HG02943 (cell line): ENCODE data around the gene MCF2L2.

ENCODE experiments used
- ATAC-seq: cut with Tn5 transposase; IDR thresholded peaks from one replicate; pipeline ENCODE4 v1.9.1; 2021; ENCODE audit warnings: mild to moderate bottlenecking, low read depth, moderate library complexity; ENCODE audit not compliant: unreplicated experiment

The MCF2L2 gene

DNA sequence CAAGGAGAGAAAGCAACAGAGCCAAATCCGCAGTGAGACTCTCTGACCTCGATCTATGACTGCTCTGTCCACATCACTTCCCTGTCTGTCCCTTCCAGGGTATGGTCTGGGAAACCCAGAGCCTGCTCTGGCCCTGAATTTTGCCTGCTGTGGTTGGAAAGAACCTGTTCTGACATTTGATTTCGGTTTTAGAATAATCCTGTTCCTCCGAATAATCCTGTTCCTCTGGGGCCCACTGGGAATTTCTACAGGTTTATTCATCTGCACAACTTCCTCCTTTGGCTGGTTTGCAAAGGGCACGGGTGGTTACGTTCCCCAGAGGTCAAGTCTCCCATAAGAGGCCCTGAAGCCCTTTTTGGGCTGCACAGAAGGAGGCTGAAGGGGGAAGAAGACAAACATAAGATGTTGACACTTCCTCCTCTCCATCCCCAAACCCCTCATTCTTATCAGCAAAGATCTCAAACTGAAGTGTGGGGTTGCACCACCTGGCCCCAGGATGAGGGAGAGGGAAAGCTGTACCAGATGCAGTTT is 276.5 kb downstream of the MCF2L2 start:
- no peak for ATAC-seq

DNA sequence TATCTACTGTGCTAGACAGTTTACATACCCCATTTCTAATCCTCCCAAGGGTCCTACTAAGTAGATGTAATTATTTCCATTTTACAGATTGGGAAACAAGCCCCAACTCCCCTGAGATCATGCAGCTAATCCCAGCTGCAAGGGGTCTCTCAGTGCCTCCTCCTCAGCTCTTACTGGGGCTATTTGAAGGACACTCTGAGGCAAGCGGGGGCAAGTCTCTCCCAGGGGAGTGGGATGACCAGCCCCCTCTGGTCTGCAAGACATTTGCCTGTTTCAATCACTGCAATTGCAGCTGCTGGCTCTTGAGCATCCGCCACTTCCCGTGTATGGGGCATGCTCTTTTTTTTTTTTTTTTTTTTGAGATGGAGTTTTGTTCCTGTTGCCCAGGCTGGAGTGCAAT is 277.3 kb downstream of the MCF2L2 start:
- ATAC-seq, result no peak

DNA sequence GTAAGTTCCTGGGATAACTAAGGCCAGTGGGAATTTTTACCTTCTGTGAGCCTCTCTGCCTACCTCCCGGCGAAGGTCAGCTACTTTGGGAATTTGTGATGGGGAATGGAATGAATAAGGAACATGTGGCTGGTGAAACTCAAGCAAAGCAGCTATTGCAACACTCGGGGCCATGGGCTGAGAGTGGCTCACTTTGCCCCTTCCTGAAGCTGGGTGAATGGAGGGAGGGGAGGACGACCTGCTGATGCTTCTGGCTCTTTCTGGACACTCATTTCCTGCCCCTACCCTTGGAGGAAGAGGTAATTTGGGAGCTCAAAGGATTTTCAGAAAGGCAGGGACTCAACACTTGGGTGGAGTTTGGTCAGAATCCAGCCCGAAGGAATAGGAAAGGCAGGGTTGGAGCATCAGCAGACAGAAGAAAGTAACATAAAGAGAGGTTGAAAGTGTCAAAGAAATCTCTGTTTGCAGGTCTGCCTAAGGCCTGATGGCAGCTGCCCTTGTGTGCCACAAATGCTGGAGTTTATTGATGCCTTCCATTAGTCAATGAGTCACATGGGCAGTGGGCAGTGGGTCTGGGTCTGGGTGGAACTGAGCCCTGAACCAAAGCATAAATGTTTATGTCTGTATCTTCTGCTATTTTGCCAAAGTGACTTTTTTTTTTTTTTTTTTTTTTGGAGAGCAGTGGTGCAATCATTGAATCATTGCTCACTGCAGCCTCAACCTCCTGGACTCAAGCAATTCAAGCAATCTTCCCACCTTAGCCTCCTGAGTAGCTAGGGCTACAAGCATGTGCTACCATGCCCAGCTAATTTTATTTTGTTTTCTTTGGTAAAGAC is 278.3 kb downstream of the MCF2L2 start:
- no peak for ATAC-seq

DNA sequence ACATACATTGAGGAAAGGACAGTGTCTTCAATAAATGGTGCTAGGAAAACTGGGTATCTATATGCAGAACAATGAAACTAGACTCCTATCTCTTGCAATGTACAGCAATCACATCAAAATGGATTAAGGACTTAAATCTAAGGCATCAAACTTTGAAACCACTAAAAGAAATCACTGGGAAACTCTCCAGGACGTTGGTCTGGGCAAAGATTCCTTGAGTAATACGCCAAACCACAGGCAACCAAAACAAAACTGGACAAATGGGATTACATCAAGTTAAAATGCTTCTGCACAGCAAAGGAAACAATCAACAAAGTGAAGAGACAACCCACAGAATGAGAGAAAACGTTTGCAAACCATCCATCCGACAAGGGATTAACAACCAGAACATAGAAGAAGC is 280.4 kb downstream of the MCF2L2 start:
- no peak for ATAC-seq

DNA sequence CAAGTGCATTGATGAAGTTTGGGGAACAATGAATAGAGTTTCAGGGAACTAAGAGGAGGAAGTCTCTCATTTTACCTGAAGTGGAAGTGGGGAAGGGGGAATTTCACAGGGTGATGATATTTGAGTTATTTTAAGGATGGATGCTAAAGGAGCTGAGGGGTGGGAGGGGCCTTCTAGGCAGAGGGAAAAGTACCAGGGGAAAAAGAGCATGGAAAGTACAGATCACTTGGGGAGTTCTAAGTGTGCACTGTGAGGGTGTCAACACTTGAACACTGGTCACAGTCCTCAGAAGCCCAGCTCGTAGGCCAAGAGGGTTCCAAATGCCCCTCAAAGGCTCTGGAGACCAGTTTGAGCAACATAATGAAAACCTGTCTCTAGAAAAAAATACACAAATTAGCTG is 284.1 kb downstream of the MCF2L2 start:
- no peak for ATAC-seq

DNA sequence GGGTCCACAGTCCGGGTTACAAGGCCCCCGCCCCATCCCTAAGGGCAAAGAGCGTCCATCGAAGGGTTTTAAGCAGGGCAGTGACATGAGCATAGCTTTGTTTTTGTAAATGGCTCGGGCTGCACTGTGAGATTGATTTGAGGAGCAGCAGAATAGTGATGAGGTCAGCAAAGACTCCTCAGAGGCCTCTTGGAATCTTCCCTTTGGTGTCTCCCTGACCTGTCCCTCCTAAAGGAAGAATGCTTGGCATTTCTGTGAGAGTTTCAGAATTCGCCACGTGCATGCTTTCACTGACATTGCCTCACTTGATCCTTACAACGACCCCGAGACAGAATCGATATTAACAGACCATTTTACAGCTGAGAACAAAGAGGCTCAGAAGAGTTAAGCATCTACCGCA is 286.2 kb downstream of the MCF2L2 start:
- no peak for ATAC-seq

DNA sequence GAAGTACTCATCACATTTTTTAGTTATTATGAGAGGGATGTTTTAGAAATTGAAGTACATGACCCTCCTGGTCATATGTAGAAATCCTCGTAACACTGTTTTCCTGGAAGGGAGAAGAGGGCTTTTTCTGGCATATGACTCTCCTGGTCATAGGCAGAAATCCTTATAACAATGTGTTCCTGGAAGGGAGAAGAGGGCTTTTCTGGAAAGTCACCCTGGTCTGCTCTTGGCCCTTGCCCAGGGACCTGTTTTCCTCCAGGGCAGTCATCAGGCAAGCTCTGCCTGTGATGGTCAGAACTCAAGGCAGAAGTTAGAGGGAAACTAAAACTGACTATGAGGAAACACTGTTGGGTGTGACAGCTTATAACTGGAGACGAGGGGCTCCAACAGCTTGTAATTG is 293.6 kb downstream of the MCF2L2 start:
- no peak for ATAC-seq

DNA sequence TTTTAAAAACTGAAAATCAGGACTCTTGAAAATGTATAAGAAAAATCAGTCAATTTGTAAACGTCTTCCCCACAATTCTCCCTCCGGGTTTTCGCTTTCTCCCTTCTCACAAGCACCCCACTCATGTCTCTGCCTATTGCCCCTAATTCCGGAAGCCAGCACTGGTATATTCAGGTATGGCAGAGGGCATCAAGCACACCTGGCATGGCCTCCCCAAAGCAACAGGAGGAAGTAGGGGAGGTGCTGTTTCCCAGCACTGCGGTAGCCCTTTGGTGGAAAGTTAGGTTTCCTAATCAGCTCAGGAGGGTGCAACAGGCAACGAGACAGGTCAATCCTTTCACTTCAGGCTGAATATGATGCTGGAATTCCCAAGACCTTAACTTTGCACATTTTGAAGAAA is 296.0 kb downstream of the MCF2L2 start:
- ATAC-seq, result no peak

DNA sequence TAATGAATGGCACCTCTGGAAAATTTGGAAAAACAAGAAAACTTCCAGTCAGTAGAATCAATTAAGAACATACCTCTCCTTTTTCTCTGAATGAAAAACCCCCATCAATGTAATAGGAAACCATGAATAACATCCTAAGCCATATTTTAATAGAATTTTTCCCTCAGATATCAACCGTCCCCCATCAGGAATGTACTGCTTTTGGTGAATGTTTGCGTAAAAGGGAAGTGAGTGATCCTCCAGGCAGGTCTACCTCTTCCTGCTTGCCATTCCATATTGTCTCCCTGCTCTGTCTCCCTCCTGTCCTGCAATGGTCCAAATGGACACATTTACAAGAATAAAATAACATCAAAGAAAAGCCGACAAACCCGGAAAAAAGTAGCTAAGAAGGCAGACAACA is 296.7 kb downstream of the MCF2L2 start:
- ATAC-seq, result no peak

DNA sequence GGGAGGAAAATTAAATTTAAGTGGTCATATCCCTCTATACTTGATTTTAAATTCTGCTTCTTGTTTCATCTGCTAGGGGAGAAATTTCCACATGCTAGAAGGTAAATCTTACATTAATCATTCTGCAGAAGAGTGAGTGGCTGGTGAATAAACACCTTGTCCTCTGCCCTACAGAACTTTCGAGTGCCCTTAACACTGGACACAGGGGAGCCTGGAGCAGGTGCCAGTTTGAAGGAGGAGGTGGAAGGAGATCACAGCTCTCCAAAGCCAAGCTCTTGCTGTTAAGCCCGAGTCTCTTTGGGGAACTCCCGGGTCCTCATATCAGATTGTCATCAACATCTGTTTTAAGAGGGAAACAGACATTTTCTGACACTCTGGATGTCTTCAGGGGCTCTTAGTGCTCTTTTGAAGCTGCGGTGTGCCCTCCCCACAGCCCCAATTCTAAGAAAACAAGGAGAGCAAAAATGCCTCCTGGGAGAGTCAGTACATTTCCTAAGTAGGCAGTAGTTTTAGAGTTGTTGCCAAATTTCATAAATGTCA is 297.2 kb downstream of the MCF2L2 start:
- no peak for ATAC-seq

DNA sequence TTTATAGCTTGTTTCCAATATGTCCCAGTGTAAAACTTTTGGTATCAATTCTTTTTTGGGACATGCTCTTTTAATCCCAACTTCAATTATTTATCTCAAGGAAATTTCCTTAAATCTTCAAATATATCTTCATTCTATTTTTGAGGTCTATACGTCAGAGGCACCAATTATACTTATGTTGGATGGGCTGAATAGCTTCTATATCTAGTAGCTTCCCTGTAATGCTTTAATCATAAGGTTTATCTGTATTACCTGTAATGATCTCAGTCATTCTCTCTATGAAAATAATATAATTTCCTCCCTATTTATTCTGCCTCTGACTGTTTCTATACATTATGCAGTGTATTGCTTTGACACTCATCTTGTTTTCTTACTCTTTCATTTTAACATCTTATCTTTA is 299.2 kb downstream of the MCF2L2 start:
- ATAC-seq, result no peak

DNA sequence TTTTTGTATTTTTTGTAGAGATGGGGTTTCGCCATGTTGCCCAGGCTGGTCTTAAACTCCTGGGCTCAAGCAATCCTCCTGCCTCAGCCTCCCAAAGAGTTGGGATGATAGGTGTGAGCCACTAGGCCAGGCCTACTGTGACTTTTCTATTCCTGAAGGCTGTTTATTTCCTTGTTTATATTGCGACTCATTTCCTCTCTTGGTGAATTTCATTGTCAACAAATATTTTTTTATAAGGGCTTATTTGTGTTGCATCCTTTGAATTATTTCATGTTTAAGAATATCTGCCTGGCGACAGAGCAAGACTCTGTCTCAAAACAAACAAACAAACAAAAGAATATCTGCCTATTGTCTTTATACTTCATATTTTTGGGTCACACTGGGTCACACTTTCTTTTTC is 299.7 kb downstream of the MCF2L2 start:
- no peak for ATAC-seq
